Trophoblast cell (in vitro differentiated cells and primary cell): ENCODE data around the gene TRIM40.
"Not testable (repeated sequence)": the region's sequence is repeated elsewhere in the genome, so short reads cannot be mapped to it uniquely, and the experiment has no call there.

Source experiments
- DNase-seq, 2 donors: peaks; one replicate each; pipeline ENCODE4 v3.0.0-alpha.2; 2016
- H2AFZ ChIP-seq: 2 replicates; pipeline ENCODE4 v1.6.1; 2013; ENCODE audit warnings: low read length, moderate library complexity, mild to moderate bottlenecking; ENCODE audit not compliant: insufficient read depth, poor library complexity
- H2AK5ac ChIP-seq: 2 replicates; pipeline ENCODE4 v1.6.1; 2013; ENCODE audit warnings: mild to moderate bottlenecking, low read length
- H2BK120ac ChIP-seq: 2 replicates; pipeline ENCODE4 v1.6.1; 2013; ENCODE audit warnings: low read length, mild to moderate bottlenecking, moderate library complexity; ENCODE audit not compliant: insufficient read depth, poor library complexity
- H2BK12ac ChIP-seq: 2 replicates; pipeline ENCODE4 v1.6.1; 2013; ENCODE audit warnings: mild to moderate bottlenecking, low read length, moderate library complexity
- H2BK5ac ChIP-seq: 2 replicates; pipeline ENCODE4 v1.6.1; 2013; ENCODE audit warnings: low read length, low read depth, moderate library complexity, mild to moderate bottlenecking; ENCODE audit not compliant: poor library complexity
- H3K14ac ChIP-seq: 2 replicates; pipeline ENCODE4 v1.6.1; 2013; ENCODE audit warnings: mild to moderate bottlenecking, low read length
- H3K18ac ChIP-seq: 2 replicates; pipeline ENCODE4 v1.6.1; 2013; ENCODE audit warnings: mild to moderate bottlenecking, low read length
- H3K23ac ChIP-seq: 2 replicates; pipeline ENCODE4 v1.6.1; 2013; ENCODE audit warnings: low read length
- H3K27ac ChIP-seq: 2 replicates; pipeline ENCODE4 v1.5.1; 2013; ENCODE audit warnings: low read depth, mild to moderate bottlenecking, inconsistent platforms, low read length, moderate library complexity
- H3K27me3 ChIP-seq: 2 replicates; pipeline ENCODE4 v1.6.1; 2013; ENCODE audit warnings: inconsistent platforms, mild to moderate bottlenecking, low read length, moderate library complexity; ENCODE audit not compliant: insufficient read depth
- H3K36me3 ChIP-seq, 2 experiments: 1 replicate in 1 of 2; 2 replicates in 1 of 2; pipeline ENCODE4 v1.6.1; 2013; ENCODE audit warnings: low read length in 2 of 2, mild to moderate bottlenecking in 2 of 2, moderate library complexity in 1 of 2; ENCODE audit not compliant: insufficient read depth in 2 of 2, control insufficient read depth in 1 of 2
- H3K4ac ChIP-seq: 2 replicates; pipeline ENCODE4 v1.6.1; 2013; ENCODE audit warnings: low read depth, mild to moderate bottlenecking, low read length, moderate library complexity
- H3K4me1 ChIP-seq, 2 experiments: 1 replicate in 1 of 2; 2 replicates in 1 of 2; pipeline ENCODE4 v1.6.1; 2013; ENCODE audit warnings: low read length in 2 of 2, mild to moderate bottlenecking in 2 of 2, moderate library complexity in 1 of 2; ENCODE audit not compliant: insufficient read depth in 2 of 2, control insufficient read depth in 1 of 2
- H3K4me2 ChIP-seq: 2 replicates; pipeline ENCODE4 v1.6.1; 2013; ENCODE audit warnings: inconsistent platforms, mild to moderate bottlenecking, low read length, moderate library complexity
- H3K4me3 ChIP-seq: 2 replicates; pipeline ENCODE4 v1.5.1; 2013; ENCODE audit warnings: mild to moderate bottlenecking, low read depth, low read length, inconsistent platforms
- H3K79me1 ChIP-seq: one replicate; pipeline ENCODE4 v1.6.1; 2013; ENCODE audit warnings: low read length
- H3K79me2 ChIP-seq: 2 replicates; pipeline ENCODE4 v1.6.1; 2013; ENCODE audit warnings: low read length, mild to moderate bottlenecking; ENCODE audit not compliant: control insufficient read depth, insufficient read depth, poor library complexity
- H3K9ac ChIP-seq: 2 replicates; pipeline ENCODE4 v1.6.1; 2013; ENCODE audit warnings: mild to moderate bottlenecking, low read length
- H3K9me3 ChIP-seq: 2 replicates; pipeline ENCODE4 v1.6.1; 2013; ENCODE audit warnings: low read depth, mild to moderate bottlenecking, control low read depth, inconsistent platforms, low read length; ENCODE audit not compliant: insufficient read depth
- H4K12ac ChIP-seq: 2 replicates; pipeline ENCODE4 v1.6.1; 2013; ENCODE audit warnings: low read depth, mild to moderate bottlenecking, low read length, moderate library complexity
- H4K8ac ChIP-seq: 2 replicates; pipeline ENCODE4 v1.6.1; 2013; ENCODE audit warnings: low read depth, mild to moderate bottlenecking, low read length, moderate library complexity
- H4K91ac ChIP-seq: one replicate; pipeline ENCODE4 v1.6.1; 2013; ENCODE audit warnings: low read depth, mild to moderate bottlenecking, low read length, moderate library complexity
- WGBS: extraction: QIAGEN DNeasy Blood & Tissue Kit; methylation state at CpG from one replicate; pipeline ENCODE4 v1.1.7; 2013; ENCODE audit warnings: missing lambda C conversion rate; ENCODE audit not compliant: insufficient read length, insufficient coverage; ENCODE audit errors: extremely low coverage; 5-methylcytosine and 5-hydroxymethylcytosine counted together

The TRIM40 gene

GRCh38 chr6:30135147-30135546 lies 793 bp upstream of the TRIM40 start:
- Histone ChIP-seq H2BK5ac (no peak overlapping the region), H3K4me3 (no peak overlapping the region), H3K4me2 (no peak overlapping the region), H4K8ac (no peak overlapping the region), H3K4me1 (no peaks in the 10 kb centered on the region), H3K79me1 (no peaks in the 10 kb centered on the region), H3K27me3 (no peaks in the 10 kb centered on the region), H3K14ac (no peak overlapping the region), H3K79me2 (no peaks in the 10 kb centered on the region), H3K23ac (no peak overlapping the region), H3K9me3 (no peaks in the 10 kb centered on the region), H3K36me3 (no peaks in the 10 kb centered on the region), H3K4ac (no peak overlapping the region), H3K9ac (no peak overlapping the region), H2BK120ac (no peak overlapping the region), H2BK12ac (no peak overlapping the region), H3K18ac (no peak overlapping the region), H4K91ac (no peak overlapping the region), H3K27ac (no peak overlapping the region), H2AFZ (no peak overlapping the region), H4K12ac (no peak overlapping the region), H2AK5ac (no peak overlapping the region)
- no peak for DNase-seq
- no CpG with 5 or more reads among the region's 2 CpGs for WGBS

DNA sequence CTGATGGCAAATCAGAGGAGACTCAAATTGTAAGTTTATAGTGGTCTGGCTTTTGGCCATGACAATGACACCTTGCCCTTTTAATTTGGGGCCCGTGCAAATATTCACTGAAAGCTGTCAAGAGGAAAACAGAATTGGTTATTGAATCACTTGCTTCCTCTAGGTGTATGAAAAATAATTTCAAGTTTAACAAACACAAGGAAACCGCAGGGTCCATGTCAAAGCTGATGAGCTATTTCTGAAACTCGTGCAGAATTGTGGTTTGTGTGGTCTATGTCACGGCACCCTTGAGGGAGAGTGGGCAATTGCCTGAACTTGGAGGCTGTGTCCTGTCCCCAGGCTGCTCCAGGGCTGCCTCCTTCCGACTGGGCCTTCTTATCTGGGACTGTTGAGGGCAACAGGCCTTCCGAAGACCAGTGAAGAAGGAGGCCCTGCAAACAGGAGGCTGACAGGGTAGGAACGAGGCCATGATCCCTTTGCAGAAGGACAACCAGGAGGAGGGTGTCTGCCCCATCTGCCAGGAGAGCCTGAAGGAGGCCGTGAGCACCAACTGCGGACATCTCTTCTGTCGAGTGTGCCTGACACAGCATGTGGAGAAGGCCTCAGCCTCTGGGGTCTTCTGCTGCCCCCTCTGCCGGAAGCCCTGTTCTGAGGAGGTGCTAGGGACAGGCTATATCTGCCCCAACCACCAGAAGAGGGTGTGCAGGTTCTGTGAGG lies 788 bp downstream of the TRIM40 start:
- no CpG with 5 or more reads among the region's 11 CpGs for WGBS

DNA sequence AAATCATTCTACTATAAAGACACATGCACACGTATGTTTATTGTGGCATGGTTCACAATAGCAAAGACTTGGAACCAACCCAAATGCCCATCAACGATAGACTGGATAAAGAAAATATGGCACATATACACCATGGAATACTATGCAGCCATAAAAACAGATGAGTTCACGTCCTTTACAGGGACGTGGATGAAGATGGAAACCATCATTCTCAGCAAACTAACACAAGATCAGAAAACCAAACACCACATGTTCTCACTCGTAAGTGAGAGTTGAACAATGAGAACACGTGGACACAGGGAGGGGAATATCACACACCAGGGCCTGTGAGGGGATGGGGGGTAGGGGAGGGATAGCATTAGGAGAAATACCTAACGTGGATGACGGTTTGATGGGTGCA lies 4.3 kb downstream of the TRIM40 start:
- H3K23ac ChIP-seq, H2BK5ac ChIP-seq, H3K4me2 ChIP-seq, H3K9me3 ChIP-seq, H3K36me3 ChIP-seq, H3K14ac ChIP-seq, H4K12ac ChIP-seq, H3K79me1 ChIP-seq, H3K9ac ChIP-seq, H3K4me3 ChIP-seq, H3K4me1 ChIP-seq, H4K8ac ChIP-seq, H3K4ac ChIP-seq, DNase-seq, H2AK5ac ChIP-seq, H4K91ac ChIP-seq, H2BK12ac ChIP-seq, H2AFZ ChIP-seq, H2BK120ac ChIP-seq, H3K79me2 ChIP-seq, H3K27me3 ChIP-seq, H3K18ac ChIP-seq, H3K27ac ChIP-seq: not testable (repeated sequence)
- WGBS = no CpG with 5 or more reads among the region's 8 CpGs

More for the DNA sequence above, 788 bp downstream of the TRIM40 start:
- H3K23ac ChIP-seq = no peak overlapping the region
- DNase-seq = no peak
- no peaks in the 10 kb centered on the region for H3K27me3 ChIP-seq
- no peak overlapping the region for H3K9ac ChIP-seq
- no peak overlapping the region for H3K27ac ChIP-seq
- no peak overlapping the region for H3K18ac ChIP-seq
- H3K79me1 ChIP-seq = no peaks in the 10 kb centered on the region
- H3K4ac ChIP-seq = no peak overlapping the region
- no peaks in the 10 kb centered on the region for H3K9me3 ChIP-seq
- H2BK12ac ChIP-seq = no peak overlapping the region
- H2AFZ ChIP-seq = no peak overlapping the region
- no peaks in the 10 kb centered on the region for H3K36me3 ChIP-seq
- no peak overlapping the region for H2AK5ac ChIP-seq
- no peak overlapping the region for H3K4me3 ChIP-seq
- H2BK120ac ChIP-seq = no peak overlapping the region
- H4K8ac ChIP-seq = no peak overlapping the region
- H3K4me2 ChIP-seq = no peak overlapping the region
- no peak overlapping the region for H3K14ac ChIP-seq
- no peak overlapping the region for H2BK5ac ChIP-seq
- H3K4me1 ChIP-seq = no peaks in the 10 kb centered on the region
- H4K12ac ChIP-seq = no peak overlapping the region
- no peak overlapping the region for H4K91ac ChIP-seq
- no peaks in the 10 kb centered on the region for H3K79me2 ChIP-seq

- Histone ChIP-seq H3K4me1 (no peaks in the 10 kb centered on the region), H4K12ac (no peak overlapping the region), H3K79me1 (no peaks in the 10 kb centered on the region), H2BK12ac (no peak overlapping the region), H2AFZ (no peak overlapping the region), H3K9me3 (no peaks in the 10 kb centered on the region), H3K14ac (no peak overlapping the region), H2AK5ac (no peak overlapping the region), H3K4me3 (no peak overlapping the region), H3K27me3 (no peaks in the 10 kb centered on the region), H3K18ac (no peak overlapping the region), H3K36me3 (no peaks in the 10 kb centered on the region), H4K8ac (no peak overlapping the region), H3K4me2 (no peak overlapping the region), H3K4ac (no peak overlapping the region), H4K91ac (no peak overlapping the region), H3K23ac (no peak overlapping the region), H3K27ac (no peak overlapping the region), H2BK120ac (no peak overlapping the region), H3K79me2 (no peaks in the 10 kb centered on the region), H3K9ac (no peak overlapping the region), H2BK5ac (no peak overlapping the region)
- WGBS = no CpG with 5 or more reads among the region's 3 CpGs
- DNase-seq = no peak
These were observed 6.7 kb downstream of the TRIM40 start for GRCh38 chr6:30142665-30143064.
